GM12878 (cell line): ENCODE measurements around the gene TUSC7. TPM values are rescaled to one million over a fixed set of nuclear protein-coding genes. Genes with fewer than 3 reads are reported as not detected.

Experiments
- ATAC-seq: fragments of 200-7000 bp; cut with Tn5 transposase; 3 replicates; pipeline ENCODE4 v1.9.1; 2020; ENCODE audit warnings: mild to moderate bottlenecking, moderate library complexity
- BruUV-seq: library from RNA; stranded (reverse); fragments of 400-500 nt; replicated peaks from 2 replicates; lab custom pipeline; 2021; lab: Mats Ljungman, UMichigan
- CTCF ChIA-PET: fragments of 300-600 bp; sonication (Branson Sonifier 250); formaldehyde crosslinking; extraction: SDS; loops from one replicate; lab custom pipeline; 2021; ENCODE audit warnings: inconsistent platforms; lab: Yijun Ruan, JAX
- POLR2A ChIA-PET: fragments of 350-600 bp; formaldehyde crosslinking; extraction: SDS; loops from one replicate; lab custom pipeline; 2021; ENCODE audit warnings: inconsistent platforms; lab: Charles Lee
- RAD21 ChIA-PET: fragments of 300-600 bp; sonication (Branson Sonifier 250); formaldehyde crosslinking; loops from one replicate; lab custom pipeline; 2023; ENCODE audit warnings: antibody characterized with exemption; ENCODE audit not compliant: unreplicated experiment; lab: Charles Lee
- SMC1A ChIA-PET: fragments of 300-600 bp; sonication (Branson Sonifier 250); formaldehyde crosslinking; loops from one replicate; lab custom pipeline; 2023; ENCODE audit not compliant: unreplicated experiment, uncharacterized antibody; lab: Charles Lee
- DNase-seq: peaks from one replicate; pipeline ENCODE4 v3.0.0-alpha.2; 2011; ENCODE audit warnings: low read depth, low spot score
- FAIRE-seq: peaks from 3 replicates; lab custom pipeline; 2011; peaks lifted over from hg19 to GRCh38; lab: Jason Lieb, UNC
- H2AFZ ChIP-seq: 2 replicates; pipeline ENCODE4 v1.6.0; 2011; ENCODE audit warnings: low read depth, low read length, control low read depth; ENCODE audit not compliant: control insufficient read depth
- H3K27ac ChIP-seq: 2 replicates; pipeline ENCODE4 v1.5.1; 2011; ENCODE audit warnings: control low read depth; ENCODE audit not compliant: control insufficient read depth, insufficient read depth
- H3K27me3 ChIP-seq, 2 experiments: replicated peaks in 1 of 2; 2 replicates each; pipeline versions ENCODE4 v1.6.0 to v1.6.1; 2011; ENCODE audit warnings: low read length in 1 of 2; ENCODE audit not compliant: control insufficient read depth in 2 of 2, insufficient read depth in 2 of 2
- H3K36me3 ChIP-seq, 2 experiments: 2 replicates each; pipeline ENCODE4 v1.5.1; 2011; ENCODE audit warnings: low read length in 1 of 2; ENCODE audit not compliant: control insufficient read depth in 2 of 2, insufficient read depth in 2 of 2
- H3K4me1 ChIP-seq: 2 replicates; pipeline ENCODE4 v1.6.1; 2011; ENCODE audit warnings: mild to moderate bottlenecking, low read length, moderate library complexity, mixed read lengths; ENCODE audit not compliant: control insufficient read depth, insufficient read depth
- H3K4me2 ChIP-seq: 2 replicates; pipeline ENCODE4 v1.6.0; 2011; ENCODE audit warnings: control low read depth; ENCODE audit not compliant: control insufficient read depth, insufficient read depth
- H3K4me3 ChIP-seq: fragments of 200-600 bp; sonication (generic); 2 replicates; pipeline ENCODE4 v1.5.1; 2016
- H3K79me2 ChIP-seq: 2 replicates; pipeline ENCODE4 v1.6.0; 2011; ENCODE audit warnings: low read length; ENCODE audit not compliant: control insufficient read depth, insufficient read depth
- H3K9ac ChIP-seq: 2 replicates; pipeline ENCODE4 v1.8.0; 2011; ENCODE audit warnings: low read length, control low read depth, mixed read lengths; ENCODE audit not compliant: control insufficient read depth, insufficient read depth
- H3K9me3 ChIP-seq: replicated peaks from 3 replicates; pipeline ENCODE4 v1.5.1; 2011; ENCODE audit warnings: mild to moderate bottlenecking, low read length; ENCODE audit not compliant: control insufficient read depth, insufficient read depth
- H4K20me1 ChIP-seq: 2 replicates; pipeline ENCODE4 v1.6.0; 2011; ENCODE audit not compliant: control insufficient read depth, insufficient read depth
- ATF7 ChIP-seq: fragments of 450-650 bp; IDR thresholded peaks from 2 replicates; pipeline ENCODE4 v1.6.1; 2016; ENCODE audit warnings: low read depth, mild to moderate bottlenecking
- BMI1 ChIP-seq: fragments of 450-650 bp; IDR thresholded peaks from 2 replicates; pipeline ENCODE4 v1.6.1; 2016; ENCODE audit warnings: mild to moderate bottlenecking, moderate library complexity, borderline replicate concordance
- CREB1 ChIP-seq: IDR thresholded peaks from 2 replicates; pipeline ENCODE4 v1.6.1; 2012; ENCODE audit warnings: low read depth, mild to moderate bottlenecking, inconsistent platforms
- CREM ChIP-seq: IDR thresholded peaks from 2 replicates; pipeline ENCODE4 v1.6.1; 2014; ENCODE audit warnings: antibody characterized with exemption, low read depth
- FOXK2 ChIP-seq: fragments of 450-650 bp; IDR thresholded peaks from 2 replicates; pipeline ENCODE4 v1.6.1; 2017; ENCODE audit warnings: mild to moderate bottlenecking, moderate library complexity
- GATAD2B ChIP-seq: fragments of 450-650 bp; conservative IDR thresholded peaks from 2 replicates; pipeline ENCODE4 v1.6.1; 2017; ENCODE audit warnings: low read depth, mild to moderate bottlenecking, moderate library complexity
- HCFC1 ChIP-seq: fragments of 150-350 bp; IDR thresholded peaks from 2 replicates; pipeline ENCODE4 v1.6.1; 2014; ENCODE audit warnings: low read length
- HDAC2 ChIP-seq: fragments of 200-600 bp; sonication (generic); IDR thresholded peaks from 2 replicates; pipeline ENCODE4 v1.6.1; 2017
- KAT2A ChIP-seq: conservative IDR thresholded peaks from 2 replicates; pipeline ENCODE4 v1.6.1; 2011; ENCODE audit warnings: low read depth, low read length; ENCODE audit not compliant: control insufficient read depth
- MEF2A ChIP-seq: IDR thresholded peaks from 2 replicates; pipeline ENCODE4 v1.6.1; 2011; ENCODE audit warnings: low read depth, mild to moderate bottlenecking, low read length, moderate library complexity; ENCODE audit not compliant: insufficient read depth
- MTA2 ChIP-seq: fragments of 450-650 bp; IDR thresholded peaks from 2 replicates; pipeline ENCODE4 v1.6.1; 2016; ENCODE audit warnings: low read depth, mild to moderate bottlenecking, moderate library complexity
- MXI1 ChIP-seq: fragments of 150-350 bp; IDR thresholded peaks from 2 replicates; pipeline ENCODE4 v1.6.1; 2011; ENCODE audit warnings: low read depth, mild to moderate bottlenecking, inconsistent platforms, low read length, improper control_type of control experiment
- NFXL1 ChIP-seq: fragments of 450-650 bp; IDR thresholded peaks from 2 replicates; pipeline ENCODE4 v1.6.1; 2017; ENCODE audit warnings: antibody characterized with exemption, mild to moderate bottlenecking, borderline replicate concordance
- POLR2AphosphoS2 ChIP-seq: IDR thresholded peaks from 2 replicates; pipeline ENCODE4 v1.6.1; 2011; ENCODE audit warnings: low read depth, mild to moderate bottlenecking, low read length, improper control_type of control experiment, moderate library complexity
- RB1 ChIP-seq: fragments of 450-650 bp; formaldehyde crosslinking; IDR thresholded peaks from 2 replicates; pipeline ENCODE4 v1.6.1; 2017; ENCODE audit warnings: mild to moderate bottlenecking, borderline replicate concordance
- SIX5 ChIP-seq: IDR thresholded peaks from 2 replicates; pipeline ENCODE4 v1.6.1; 2011; ENCODE audit warnings: mild to moderate bottlenecking, low read depth, low read length, moderate library complexity; ENCODE audit not compliant: severe bottlenecking
- SPI1 ChIP-seq: IDR thresholded peaks from 2 replicates; pipeline ENCODE4 v1.6.1; 2011; ENCODE audit warnings: low read depth, mild to moderate bottlenecking, low read length, moderate library complexity, borderline replicate concordance; ENCODE audit not compliant: insufficient read depth
- TCF12 ChIP-seq: IDR thresholded peaks from 2 replicates; pipeline ENCODE4 v1.6.1; 2011; ENCODE audit warnings: low read depth, mild to moderate bottlenecking, low read length
- YY1 ChIP-seq: IDR thresholded peaks from 2 replicates; pipeline ENCODE4 v1.6.1; 2011; ENCODE audit warnings: low read depth, mild to moderate bottlenecking, low read length
- ZZZ3 ChIP-seq: IDR thresholded peaks from 2 replicates; pipeline ENCODE4 v1.6.1; 2011; ENCODE audit warnings: low read depth; ENCODE audit not compliant: control insufficient read depth, insufficient read length
- WGBS: methylation state at CpG from one replicate; pipeline ENCODE4 v1.1.6; 2016; ENCODE audit warnings: low lambda C conversion rate; ENCODE audit not compliant: insufficient replicate concordance, insufficient coverage; ENCODE audit errors: missing lambda C conversion rate; 5-methylcytosine and 5-hydroxymethylcytosine counted together
- in situ Hi-C: fragments of 300-500 bp; cut with MboI; formaldehyde crosslinking; loops from 9 replicates; pipeline ENCODE4 v1.14.3; 2018; ENCODE audit warnings: mixed read lengths
- intact Hi-C: fragments of 100-400 bp; cut with micrococcal nuclease; formaldehyde crosslinking; loops from one replicate; pipeline ENCODE4 v1.14.2; 2022; ENCODE audit not compliant: unreplicated experiment
- polyA plus RNA-seq, 11 experiments: library from polyadenylated mRNA; depleted of rRNA in 4 of 11; unstranded in 6 of 11; stranded (reverse) in 5 of 11; fragments of >200 nt; fragmentation: Nextera tagmentation in 4 of 11; fragmentation: Illumina TruSeq in 1 of 11; extraction: Ambion mirVana in 4 of 11; extraction: Trizol in 1 of 11; gene quantifications; 1 replicate in 1 of 11; 2 replicates in 10 of 11; pipeline versions ENCODE4 v1.2.1 to v1.2.3, GENCODE V29; 2011 to 2016; ENCODE audit warnings: inconsistent platforms in 2 of 11, missing spikeins in 2 of 11, low read depth in 1 of 11
- total RNA-seq, 4 experiments: library from RNA; depleted of rRNA in 3 of 4; stranded (reverse); fragments of >200 nt in 3 of 4; fragmentation: Illumina TruSeq in 1 of 4; extraction: Trizol in 1 of 4; gene quantifications; 2 replicates each; pipeline versions ENCODE4 v1.2.1 to v1.2.3, GENCODE V29; 2013 to 2021
- TF ChIP-seq, protein P1 (sequence below): fragments of 450-650 bp; IDR thresholded peaks from 2 replicates; pipeline ENCODE4 v1.6.1; 2017; ENCODE audit warnings: borderline replicate concordance

Gene TUSC7
- total and polyA plus RNA-seq, 10 of the 15 experiments (the other 5 are each of a cell fraction or from before 2014, with no cell fraction given), result not detected

DNA sequence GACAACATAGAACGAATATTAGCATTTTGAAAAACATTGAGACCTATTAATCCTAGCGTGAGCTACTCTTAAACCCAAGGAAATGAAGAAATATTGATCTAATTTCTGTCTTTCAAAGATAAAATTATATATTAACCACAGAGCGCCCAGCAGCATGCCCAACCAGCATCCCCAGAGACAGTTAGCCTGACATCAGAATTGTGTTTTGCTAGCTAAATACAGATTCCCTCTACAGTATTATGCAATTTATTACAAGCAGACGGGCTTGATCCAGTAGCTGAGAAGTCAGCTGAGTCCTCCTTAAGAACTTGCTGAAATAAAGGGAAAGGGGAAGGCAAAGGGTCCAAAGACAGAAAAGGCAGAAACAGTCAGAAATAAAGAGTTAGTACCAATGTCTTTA, 7.2 kb upstream of the TUSC7 start:
- H3K36me3 ChIP-seq, result no peaks in the 10 kb centered on the region
- in situ Hi-C loops (no loop called here), intact Hi-C loops (no loop called here)
- 17% methylated on average over 4 of the region's 4 CpGs for WGBS
- ChIA-PET RAD21 (no interaction called here), CTCF (no interaction called here), POLR2A (no interaction called here), SMC1A (interaction anchor here (1.1 kb wide), 1 partner anchor 15 kb away, joined by 3 read pairs; no protein-coding TSS in a partner anchor)
- H3K9ac ChIP-seq, result no peak overlapping the region
- H4K20me1 ChIP-seq, result no peaks in the 10 kb centered on the region
- no peak overlapping the region for H3K4me2 ChIP-seq
- no peak for TF ChIP-seq POLR2AphosphoS2
- TF ChIP-seq MXI1, result no peak
- no peaks in the 10 kb centered on the region for H3K9me3 ChIP-seq
- no peaks in the 10 kb centered on the region for H3K27me3 ChIP-seq
- no peaks in the 10 kb centered on the region for H3K79me2 ChIP-seq
- BruUV-seq, result no TSS peak
- H3K27ac ChIP-seq, result no peak overlapping the region
- H3K4me3 ChIP-seq, result no peak overlapping the region
- FAIRE-seq (no peak), ATAC-seq (no peak), DNase-seq (no peak)
- H3K4me1 ChIP-seq, result no peaks in the 10 kb centered on the region
- H2AFZ ChIP-seq, result no peak overlapping the region

DNA sequence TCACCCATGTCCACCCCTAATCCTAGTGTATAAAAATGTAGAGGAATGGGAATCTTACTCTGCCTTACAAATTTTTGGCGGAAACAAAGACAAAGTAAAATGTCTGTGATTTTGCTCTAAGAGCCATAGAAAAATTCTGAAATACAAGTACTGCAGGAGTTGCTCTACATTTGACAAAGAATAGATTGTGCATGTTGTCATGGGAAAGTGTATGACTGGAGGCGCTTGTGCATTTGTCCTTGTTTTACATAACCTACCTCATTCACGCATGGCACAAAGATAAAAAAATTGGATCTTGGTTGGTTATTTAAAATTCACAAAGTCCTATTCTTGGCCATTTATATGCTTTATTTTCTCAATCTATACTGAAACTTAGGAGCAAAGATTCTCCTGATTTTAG, 2.0 kb upstream of the TUSC7 start:
- no peaks in the 10 kb centered on the region for H3K36me3 ChIP-seq
- H3K79me2 ChIP-seq, result no peaks in the 10 kb centered on the region
- SMC1A ChIA-PET, result no interaction called here
- no peaks in the 10 kb centered on the region for H3K27me3 ChIP-seq
- H3K9me3 ChIP-seq, result no peaks in the 10 kb centered on the region
- no peak overlapping the region for H3K9ac ChIP-seq
- no peak overlapping the region for H2AFZ ChIP-seq
- intact Hi-C loops, result no loop called here
- TF ChIP-seq BMI1, result no peak
- no peak for TF ChIP-seq ZZZ3
- TF ChIP-seq CREM, result no peak
- TF ChIP-seq CREB1, result no peak
- no peak for TF ChIP-seq HDAC2
- TF ChIP-seq SPI1, result no peak
- TF ChIP-seq YY1, result no peak
- no peak for TF ChIP-seq RB1
- no peak for TF ChIP-seq FOXK2
- TF ChIP-seq KAT2A, result no peak
- no peak for TF ChIP-seq MTA2
- no peak for TF ChIP-seq NFXL1
- TF ChIP-seq GATAD2B, result no peak
- no peak for TF ChIP-seq HCFC1
- TF ChIP-seq SIX5, result no peak
- no peak for TF ChIP-seq ATF7
- TF ChIP-seq MEF2A, result no peak
- TF ChIP-seq, protein P1, sequence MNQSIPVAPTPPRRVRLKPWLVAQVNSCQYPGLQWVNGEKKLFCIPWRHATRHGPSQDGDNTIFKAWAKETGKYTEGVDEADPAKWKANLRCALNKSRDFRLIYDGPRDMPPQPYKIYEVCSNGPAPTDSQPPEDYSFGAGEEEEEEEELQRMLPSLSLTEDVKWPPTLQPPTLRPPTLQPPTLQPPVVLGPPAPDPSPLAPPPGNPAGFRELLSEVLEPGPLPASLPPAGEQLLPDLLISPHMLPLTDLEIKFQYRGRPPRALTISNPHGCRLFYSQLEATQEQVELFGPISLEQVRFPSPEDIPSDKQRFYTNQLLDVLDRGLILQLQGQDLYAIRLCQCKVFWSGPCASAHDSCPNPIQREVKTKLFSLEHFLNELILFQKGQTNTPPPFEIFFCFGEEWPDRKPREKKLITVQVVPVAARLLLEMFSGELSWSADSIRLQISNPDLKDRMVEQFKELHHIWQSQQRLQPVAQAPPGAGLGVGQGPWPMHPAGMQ, result no peak
- no peak for TF ChIP-seq TCF12
- TF ChIP-seq, all 136 proteins: peak for 0
- ChIA-PET POLR2A (no interaction called here), RAD21 (no interaction called here), CTCF (no interaction called here)
- in situ Hi-C loops, result no loop called here
- FAIRE-seq, result no peak
- WGBS, result 96% methylated on average over 3 of the region's 3 CpGs
- H3K4me2 ChIP-seq, result no peak overlapping the region
- H3K4me3 ChIP-seq, result no peak overlapping the region
- no peaks in the 10 kb centered on the region for H3K4me1 ChIP-seq
- BruUV-seq, result no TSS peak
- DNase-seq, result no peak
- H4K20me1 ChIP-seq, result no peaks in the 10 kb centered on the region
- ATAC-seq, result no peak
- H3K27ac ChIP-seq, result no peak overlapping the region
